Ecto neural progenitor cell (in vitro differentiated cells): ENCODE results near the gene SYTL5.
A peak's percentile ranks its signal among the peaks of the same experiment; 100 is the strongest.
"Not testable (repeated sequence)": the region's sequence is repeated elsewhere in the genome, so short reads cannot be mapped to it uniquely, and the experiment has no call there.

Experiments used
- DNase-seq: peaks from one replicate; pipeline ENCODE4 v3.0.0-alpha.2; 2018; ENCODE audit warnings: low spot score

Gene SYTL5

DNA sequence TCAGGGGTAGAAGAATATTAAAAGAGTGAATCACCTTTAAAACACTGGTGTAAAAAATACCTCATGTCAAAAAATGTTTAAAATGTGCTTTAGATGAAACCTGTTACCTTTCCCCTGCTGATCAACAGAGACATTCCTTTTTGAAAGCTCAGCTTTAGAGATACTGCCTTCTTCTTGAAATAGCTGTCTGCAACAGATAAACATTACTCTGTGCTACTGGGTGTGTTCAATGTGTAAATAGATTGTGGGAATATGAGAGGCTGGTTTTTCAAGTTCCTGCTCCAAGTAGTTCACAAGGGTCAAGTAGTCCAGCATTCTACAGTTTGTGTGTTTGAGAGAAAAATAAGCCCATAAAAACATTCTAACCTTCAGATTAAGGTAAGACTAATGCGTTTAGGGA is at the start of gene SYTL5:
SYTL5 (plus strand) TSS at position 263 of the 400 bp plus-strand sequence. CDS start 27,337 bp downstream, outside the sequence.
- no peak for DNase-seq

GRCh38 chrX:37958525-37959211 is 47.7 kb upstream of the SYTL5 start:
- DNase-seq = peak; percentile 42

GRCh38 chrX:37959212-37960021 is 46.9 kb upstream of the SYTL5 start:
- DNase-seq = no peak

DNA sequence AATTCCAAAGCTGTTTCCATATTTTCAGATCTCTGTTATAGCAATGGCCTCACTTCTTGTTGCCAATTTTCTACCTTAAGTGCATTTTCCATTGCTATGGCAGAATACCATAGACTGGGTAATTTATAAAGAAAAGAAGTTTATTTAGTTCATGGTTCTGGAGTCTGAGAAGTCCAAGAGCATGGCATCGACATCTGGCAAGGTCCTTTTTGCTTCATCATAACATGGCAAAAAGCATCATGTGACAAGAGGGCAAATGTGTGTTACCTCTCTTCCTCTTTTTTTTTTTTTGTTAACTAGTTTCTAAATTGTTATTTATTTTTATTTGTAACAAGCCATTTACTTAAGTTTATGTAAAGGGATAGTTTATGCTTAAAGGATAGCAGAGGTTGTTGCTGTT is 45.2 kb upstream of the SYTL5 start:
- no peak for DNase-seq

GRCh38 chrX:37967714-37968113 is 38.6 kb upstream of the SYTL5 start:
- no peak for DNase-seq

DNA sequence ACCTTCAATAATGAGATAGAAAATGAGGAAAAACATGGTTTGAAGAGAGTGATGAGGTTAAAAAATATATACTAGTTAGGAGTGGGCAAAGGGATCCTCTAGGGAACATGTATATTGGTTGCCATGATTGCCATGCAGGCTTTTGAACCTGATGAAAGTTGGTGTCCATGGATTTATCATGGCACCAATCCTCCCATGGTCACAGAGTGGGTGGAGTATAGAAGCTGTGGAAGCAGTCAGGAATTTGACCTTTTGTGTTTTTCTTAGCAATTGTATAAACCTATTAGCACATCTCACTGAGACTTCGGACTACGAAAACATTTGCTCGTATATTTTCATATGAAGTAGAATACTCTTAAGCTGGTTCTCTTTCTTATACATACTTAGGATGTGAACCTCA is 30.9 kb upstream of the SYTL5 start:
- no peak for DNase-seq

GRCh38 chrX:37976153-37976552 is 30.2 kb upstream of the SYTL5 start:
- DNase-seq = no peak

DNA sequence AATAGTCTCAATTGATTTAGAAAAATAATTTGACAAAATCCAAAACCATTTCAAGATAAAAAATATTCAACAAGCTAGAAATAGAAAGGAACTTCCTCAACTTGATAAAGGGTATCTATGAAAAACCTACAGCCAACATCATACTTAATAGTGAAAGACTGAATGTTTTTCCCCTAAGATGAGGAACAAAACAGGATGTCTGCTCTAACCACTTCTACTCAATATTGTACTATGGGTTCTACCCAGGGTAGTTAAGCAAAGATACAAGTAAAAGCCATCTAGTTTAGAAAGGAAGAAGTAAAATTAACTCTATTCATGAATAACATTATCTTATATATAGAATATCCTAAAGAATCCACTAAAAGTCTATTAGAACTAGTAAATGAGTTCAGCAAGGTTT is 21.5 kb upstream of the SYTL5 start:
- no peak for DNase-seq

- DNase-seq = no peak
Observed at GRCh38 chrX:37986893-37987292, 19.5 kb upstream of the SYTL5 start.

DNA sequence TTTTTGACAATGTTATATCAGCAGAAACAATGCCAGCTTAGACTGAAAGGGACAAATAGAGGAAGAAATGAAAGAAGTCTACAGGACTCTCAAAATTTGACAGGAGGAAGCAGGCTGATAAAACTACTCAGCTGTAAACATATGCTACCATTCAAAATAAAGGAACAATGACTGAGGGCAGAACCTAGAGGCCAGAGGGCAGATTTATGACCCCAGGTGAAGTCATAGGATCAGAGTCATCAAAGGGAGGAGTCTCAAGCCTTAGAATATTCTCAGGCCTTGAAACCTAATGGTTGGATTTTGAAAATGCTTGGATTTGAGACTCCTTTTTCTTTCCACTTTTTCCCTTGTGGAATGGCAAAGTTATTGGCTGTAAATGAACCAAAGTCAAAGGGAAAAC is 17.0 kb upstream of the SYTL5 start:
- no peak for DNase-seq

DNA sequence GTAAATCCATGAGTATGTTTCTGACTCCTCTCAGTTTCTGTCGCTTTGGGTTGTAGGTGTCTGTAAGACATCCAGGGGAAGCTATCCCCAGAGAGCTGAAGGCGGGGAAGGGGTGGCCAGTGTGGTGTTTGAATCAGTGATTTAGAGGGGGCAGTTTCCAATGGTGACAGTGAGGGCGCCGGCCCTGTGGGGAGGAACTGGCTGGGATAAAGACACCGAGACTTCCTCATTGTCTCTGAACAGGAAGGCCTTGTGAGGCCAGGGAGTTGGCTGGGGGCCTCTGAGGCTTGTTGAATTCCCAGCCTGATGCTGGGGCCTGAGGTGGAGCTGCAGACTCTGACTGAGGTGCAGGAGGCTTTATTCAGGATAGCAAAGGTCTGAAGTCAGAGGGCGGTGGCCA is 15.1 kb upstream of the SYTL5 start:
- DNase-seq = not testable (repeated sequence)

- no peak for DNase-seq
Observed at GRCh38 chrX:37993176-37993575, 13.2 kb upstream of the SYTL5 start.

DNA sequence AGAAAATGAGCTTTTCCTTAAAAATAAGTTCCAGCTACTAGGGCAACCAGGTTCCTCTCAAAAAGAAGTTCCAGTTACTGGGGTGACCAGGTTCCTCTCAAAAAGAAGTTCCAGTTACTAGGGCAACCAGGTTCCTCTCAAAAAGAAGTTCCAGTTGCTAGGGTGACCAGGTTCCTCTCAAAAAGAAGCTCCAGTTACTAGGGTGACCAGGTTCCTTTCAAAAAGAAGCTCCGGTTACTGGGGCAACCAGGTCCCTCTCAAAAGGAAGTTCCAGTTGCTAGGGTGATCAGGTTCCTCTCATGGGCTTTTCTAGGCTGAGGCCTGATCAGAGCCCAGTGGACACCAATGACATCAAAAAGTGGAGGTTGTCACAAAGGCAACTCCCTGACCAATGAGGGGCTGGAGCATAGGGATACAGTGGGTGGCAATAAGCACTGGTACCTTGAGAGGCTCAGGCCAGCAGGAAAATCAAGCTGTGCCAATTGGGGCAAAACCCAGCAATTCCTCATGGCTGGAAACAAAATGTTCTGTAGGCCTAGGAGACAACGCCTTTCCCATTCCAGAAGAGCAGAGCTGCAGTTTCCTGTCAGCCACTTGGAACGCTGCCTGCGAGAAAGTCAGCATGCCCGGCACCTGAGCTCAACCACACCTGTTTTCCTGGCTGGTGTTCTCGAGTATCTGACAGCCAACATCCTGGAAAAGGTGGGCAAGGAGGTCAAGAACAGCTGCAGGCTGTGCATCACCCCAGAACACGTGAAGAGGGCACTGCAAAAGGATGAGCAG is 12.3 kb upstream of the SYTL5 start:
- DNase-seq = no peak

DNA sequence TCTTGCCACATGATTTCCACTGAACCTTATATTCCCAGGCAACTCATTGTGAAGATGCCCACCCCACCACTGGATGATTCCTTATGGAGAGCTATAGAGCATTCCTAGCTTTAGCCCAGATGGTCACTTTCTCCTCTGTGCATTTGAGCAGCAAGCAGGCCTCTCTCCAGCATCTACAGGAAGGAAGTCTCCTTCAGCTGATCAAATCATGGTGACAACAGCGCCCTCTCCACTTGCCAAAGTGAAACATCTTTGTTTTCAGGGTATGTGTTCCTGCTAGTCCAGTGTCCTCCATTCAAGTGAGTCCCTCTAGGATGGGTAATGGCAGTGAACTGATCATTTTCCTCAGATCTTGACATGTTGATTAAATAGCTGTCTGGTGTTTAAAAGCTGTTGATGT is 10.9 kb upstream of the SYTL5 start:
- no peak for DNase-seq

GRCh38 chrX:37997096-37997495 is 9.3 kb upstream of the SYTL5 start:
- no peak for DNase-seq

GRCh38 chrX:37998586-37999262 is 7.6 kb upstream of the SYTL5 start:
- no peak for DNase-seq

GRCh38 chrX:38000706-38001105 is 5.6 kb upstream of the SYTL5 start:
- no peak for DNase-seq

DNA sequence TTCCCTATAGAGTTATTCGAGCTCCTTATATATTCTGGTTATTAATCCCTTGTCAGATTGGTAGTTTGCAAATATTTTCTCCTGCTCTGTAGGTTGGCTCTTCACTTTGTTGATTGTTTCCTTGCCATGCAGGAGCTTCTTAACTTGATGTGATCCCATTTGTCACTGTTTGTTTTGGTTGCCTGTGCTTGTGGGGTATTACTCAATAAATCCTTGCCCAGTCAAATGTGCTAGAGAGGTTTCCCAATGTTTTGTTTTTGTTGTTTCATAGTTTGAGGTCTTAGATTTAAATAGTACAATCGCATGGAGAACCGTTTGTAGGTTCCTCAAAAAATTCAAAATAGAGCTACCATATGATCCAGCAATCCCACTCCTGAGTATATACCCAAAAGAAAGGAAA is 2.3 kb upstream of the SYTL5 start:
- DNase-seq = no peak

- DNase-seq = no peak
Observed at GRCh38 chrX:38006778-38007177, 425 bp downstream of the SYTL5 start.

DNA sequence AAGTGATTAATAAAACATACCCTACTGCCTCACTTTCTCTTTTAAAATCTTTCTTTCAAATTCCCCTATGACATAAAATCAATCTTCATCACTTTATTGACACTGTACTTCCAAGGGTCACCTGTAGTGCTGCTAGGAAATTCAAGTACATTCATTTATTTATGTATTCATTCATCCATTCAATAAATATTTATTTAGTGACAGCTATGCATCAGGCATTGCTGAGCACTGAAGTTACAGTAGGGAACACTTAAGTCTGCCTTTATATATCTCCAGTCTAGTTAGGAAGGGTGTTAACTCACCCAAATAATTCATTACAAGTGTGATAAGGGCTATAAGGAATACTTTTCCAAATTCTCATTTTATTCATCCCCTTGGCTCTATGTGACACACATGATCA is 2.3 kb downstream of the SYTL5 start:
- no peak for DNase-seq

DNA sequence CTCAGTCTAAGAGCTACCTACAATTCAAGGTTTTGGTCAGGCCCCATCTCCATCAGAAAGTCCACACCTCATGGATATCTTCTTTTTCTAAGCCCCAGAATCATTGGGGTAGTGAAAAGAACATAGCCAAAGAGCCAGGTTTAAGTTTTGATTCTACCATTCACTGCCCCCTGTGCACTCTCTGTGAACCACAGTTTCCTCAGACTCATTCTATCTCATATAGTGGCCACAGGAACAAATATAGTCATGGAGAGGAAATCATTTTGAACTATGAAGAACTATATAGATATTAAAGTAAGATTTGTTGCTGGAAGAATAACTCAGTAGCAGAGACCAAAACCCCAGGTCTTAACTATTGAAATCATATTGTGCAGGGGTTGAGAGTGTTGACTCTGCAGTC is 3.3 kb downstream of the SYTL5 start:
- no peak for DNase-seq

DNA sequence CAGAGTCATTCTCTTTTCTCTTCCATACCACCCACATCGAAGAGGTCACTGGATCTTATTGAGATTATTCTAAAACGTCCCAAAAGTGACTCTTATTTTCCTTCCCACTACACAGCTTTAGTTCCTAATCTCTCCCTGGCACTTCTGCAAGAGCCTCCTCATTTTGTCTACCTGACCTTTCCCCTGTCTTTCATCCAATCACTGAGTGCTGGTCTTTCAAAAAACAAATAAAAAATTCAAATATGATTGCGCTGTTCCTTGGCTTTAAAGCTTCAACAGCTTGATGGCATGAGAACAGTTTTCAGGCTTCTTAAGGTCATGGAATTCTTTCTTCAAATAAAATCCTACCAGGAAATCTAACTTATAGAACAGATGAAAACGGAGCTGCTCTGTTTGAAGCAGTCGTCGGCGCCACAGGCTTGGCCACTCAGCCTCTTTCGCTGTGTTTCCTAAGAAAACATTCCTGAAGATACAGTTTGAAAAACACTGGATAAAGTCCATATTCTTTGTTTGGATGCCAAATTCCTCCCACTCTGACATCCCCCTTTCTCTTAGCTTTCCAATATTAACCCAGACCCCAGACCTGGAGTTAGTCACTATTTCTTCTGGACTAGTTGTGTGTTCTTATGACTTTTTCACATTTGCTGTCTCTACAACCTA is 12.5 kb downstream of the SYTL5 start:
- no peak for DNase-seq
